ENCODE measurements around the gene KIF20B.

The KIF20B gene, protein sequence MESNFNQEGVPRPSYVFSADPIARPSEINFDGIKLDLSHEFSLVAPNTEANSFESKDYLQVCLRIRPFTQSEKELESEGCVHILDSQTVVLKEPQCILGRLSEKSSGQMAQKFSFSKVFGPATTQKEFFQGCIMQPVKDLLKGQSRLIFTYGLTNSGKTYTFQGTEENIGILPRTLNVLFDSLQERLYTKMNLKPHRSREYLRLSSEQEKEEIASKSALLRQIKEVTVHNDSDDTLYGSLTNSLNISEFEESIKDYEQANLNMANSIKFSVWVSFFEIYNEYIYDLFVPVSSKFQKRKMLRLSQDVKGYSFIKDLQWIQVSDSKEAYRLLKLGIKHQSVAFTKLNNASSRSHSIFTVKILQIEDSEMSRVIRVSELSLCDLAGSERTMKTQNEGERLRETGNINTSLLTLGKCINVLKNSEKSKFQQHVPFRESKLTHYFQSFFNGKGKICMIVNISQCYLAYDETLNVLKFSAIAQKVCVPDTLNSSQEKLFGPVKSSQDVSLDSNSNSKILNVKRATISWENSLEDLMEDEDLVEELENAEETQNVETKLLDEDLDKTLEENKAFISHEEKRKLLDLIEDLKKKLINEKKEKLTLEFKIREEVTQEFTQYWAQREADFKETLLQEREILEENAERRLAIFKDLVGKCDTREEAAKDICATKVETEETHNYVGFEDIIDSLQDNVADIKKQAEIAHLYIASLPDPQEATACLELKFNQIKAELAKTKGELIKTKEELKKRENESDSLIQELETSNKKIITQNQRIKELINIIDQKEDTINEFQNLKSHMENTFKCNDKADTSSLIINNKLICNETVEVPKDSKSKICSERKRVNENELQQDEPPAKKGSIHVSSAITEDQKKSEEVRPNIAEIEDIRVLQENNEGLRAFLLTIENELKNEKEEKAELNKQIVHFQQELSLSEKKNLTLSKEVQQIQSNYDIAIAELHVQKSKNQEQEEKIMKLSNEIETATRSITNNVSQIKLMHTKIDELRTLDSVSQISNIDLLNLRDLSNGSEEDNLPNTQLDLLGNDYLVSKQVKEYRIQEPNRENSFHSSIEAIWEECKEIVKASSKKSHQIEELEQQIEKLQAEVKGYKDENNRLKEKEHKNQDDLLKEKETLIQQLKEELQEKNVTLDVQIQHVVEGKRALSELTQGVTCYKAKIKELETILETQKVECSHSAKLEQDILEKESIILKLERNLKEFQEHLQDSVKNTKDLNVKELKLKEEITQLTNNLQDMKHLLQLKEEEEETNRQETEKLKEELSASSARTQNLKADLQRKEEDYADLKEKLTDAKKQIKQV (N-terminal part only)

DNA sequence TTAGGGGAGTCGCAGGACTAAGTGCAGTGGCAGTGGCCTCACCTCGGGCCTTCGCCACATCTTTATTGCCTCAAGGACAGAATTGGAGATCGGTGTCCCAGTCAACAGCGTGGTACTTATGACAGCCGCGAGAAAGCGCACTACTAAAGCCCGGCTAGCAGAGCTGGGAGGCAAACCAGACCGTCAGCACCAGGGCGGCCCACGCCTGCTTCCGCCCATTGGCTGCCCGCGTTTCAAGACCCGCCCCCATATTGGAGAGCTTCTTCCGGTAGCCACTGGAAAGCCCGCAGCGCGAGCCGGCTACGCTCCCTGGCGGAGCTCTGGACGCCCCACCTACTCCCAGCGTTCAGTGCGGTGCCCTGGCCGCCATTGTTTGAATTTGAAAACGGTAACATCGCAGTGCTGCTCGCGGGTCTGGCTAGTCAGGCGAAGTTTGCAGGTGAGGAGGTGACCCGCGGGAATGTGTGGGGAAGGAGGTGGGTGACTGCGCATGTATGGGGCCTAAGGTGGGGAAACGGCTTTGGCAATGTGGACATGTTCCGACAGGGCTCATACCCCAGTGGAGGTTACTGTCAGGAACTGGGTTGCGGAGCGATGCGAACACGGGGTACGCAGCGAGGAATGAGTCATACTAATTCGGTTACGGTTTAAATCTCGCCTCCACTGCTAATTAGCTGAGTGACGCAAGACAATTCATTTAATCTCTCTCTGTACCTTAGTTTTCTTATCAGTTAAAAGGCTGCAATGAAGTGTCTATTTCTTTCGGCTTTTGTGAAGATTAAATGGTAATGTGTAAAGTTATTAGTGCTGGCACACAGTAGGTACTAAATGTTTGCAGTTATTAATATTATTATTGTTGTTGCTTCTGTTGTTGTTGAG, at the start of gene KIF20B:
Gene KIF20B, plus strand, starts transcription at position 349 of the 879 bp plus-strand sequence. CDS start 3,705 bp downstream, outside the sequence.
- TF ChIP-seq, protein P1, sequence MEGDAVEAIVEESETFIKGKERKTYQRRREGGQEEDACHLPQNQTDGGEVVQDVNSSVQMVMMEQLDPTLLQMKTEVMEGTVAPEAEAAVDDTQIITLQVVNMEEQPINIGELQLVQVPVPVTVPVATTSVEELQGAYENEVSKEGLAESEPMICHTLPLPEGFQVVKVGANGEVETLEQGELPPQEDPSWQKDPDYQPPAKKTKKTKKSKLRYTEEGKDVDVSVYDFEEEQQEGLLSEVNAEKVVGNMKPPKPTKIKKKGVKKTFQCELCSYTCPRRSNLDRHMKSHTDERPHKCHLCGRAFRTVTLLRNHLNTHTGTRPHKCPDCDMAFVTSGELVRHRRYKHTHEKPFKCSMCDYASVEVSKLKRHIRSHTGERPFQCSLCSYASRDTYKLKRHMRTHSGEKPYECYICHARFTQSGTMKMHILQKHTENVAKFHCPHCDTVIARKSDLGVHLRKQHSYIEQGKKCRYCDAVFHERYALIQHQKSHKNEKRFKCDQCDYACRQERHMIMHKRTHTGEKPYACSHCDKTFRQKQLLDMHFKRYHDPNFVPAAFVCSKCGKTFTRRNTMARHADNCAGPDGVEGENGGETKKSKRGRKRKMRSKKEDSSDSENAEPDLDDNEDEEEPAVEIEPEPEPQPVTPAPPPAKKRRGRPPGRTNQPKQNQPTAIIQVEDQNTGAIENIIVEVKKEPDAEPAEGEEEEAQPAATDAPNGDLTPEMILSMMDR (IDR thresholded peaks at IDR 0.05; ENCODE audit: low read depth, low read length) = peak; percentile 2
- H3K4me3 ChIP-seq (replicated peaks in 1 of 2; ENCODE audit: low read depth in 2 of 2, low read length in 2 of 2) = peak within 1 kb of the TSS; percentile 86 to 95
- peak; percentile 97 for DNase-seq (ENCODE audit: low read depth in 2 of 2)

- TF ChIP-seq, protein P1 (IDR thresholded peaks at IDR 0.05; ENCODE audit: low read depth, low read length) = no peak
- DNase-seq (ENCODE audit: low read depth in 2 of 2) = no peak
- no peak overlapping the region for H3K4me3 ChIP-seq (replicated peaks in 1 of 2; ENCODE audit: low read depth in 2 of 2, low read length in 2 of 2)
Observed at GRCh38 chr10:89651916-89652573, 49.3 kb upstream of the KIF20B start.

GRCh38 chr10:89652806-89653370, 48.5 kb upstream of the KIF20B start:
- DNase-seq (ENCODE audit: low read depth in 2 of 2) = no peak
- no peak overlapping the region for H3K4me3 ChIP-seq (replicated peaks in 1 of 2; ENCODE audit: low read depth in 2 of 2, low read length in 2 of 2)
- TF ChIP-seq, protein P1 (IDR thresholded peaks at IDR 0.05; ENCODE audit: low read depth, low read length) = no peak

GRCh38 chr10:89653410-89653869, 48.0 kb upstream of the KIF20B start:
- TF ChIP-seq, protein P1 (IDR thresholded peaks at IDR 0.05; ENCODE audit: low read depth, low read length) = no peak
- H3K4me3 ChIP-seq (replicated peaks in 1 of 2; ENCODE audit: low read depth in 2 of 2, low read length in 2 of 2) = no peak overlapping the region
- DNase-seq (ENCODE audit: low read depth in 2 of 2) = peak in 1 of 2 donors; percentile 40

- no peak for DNase-seq (ENCODE audit: low read depth in 2 of 2)
- H3K4me3 ChIP-seq (replicated peaks in 1 of 2; ENCODE audit: low read depth in 2 of 2, low read length in 2 of 2) = no peak overlapping the region
- TF ChIP-seq, protein P1 (IDR thresholded peaks at IDR 0.05; ENCODE audit: low read depth, low read length) = no peak
Observed at GRCh38 chr10:89655722-89656121, 45.7 kb upstream of the KIF20B start.
